Stimulated activated CD4-positive, alpha-beta T cell treated with anti-CD3 and anti-CD28 coated beads, TNF-alpha, amount 100 ng/mL, for 48 hours (primary cell): ENCODE data around the gene POU2F1.

Source experiments
- DNase-seq, 3 donors: peaks; one replicate each; pipeline ENCODE4 v3.0.0-alpha.2; 2020; ENCODE audit warnings: low read depth in 3 of 3

POU2F1 gene

GRCh38 chr1:167220537-167221125 lies at the start of gene POU2F1:
TSS of gene POU2F1 (plus strand) at chr1:167220886. CDS start at chr1:167220898, 12 bp downstream.
- peak; percentile 96 to 97 (median 97) for DNase-seq

GRCh38 chr1:167171286-167171929 lies 49.3 kb upstream of the POU2F1 start:
- no peak for DNase-seq

DNA sequence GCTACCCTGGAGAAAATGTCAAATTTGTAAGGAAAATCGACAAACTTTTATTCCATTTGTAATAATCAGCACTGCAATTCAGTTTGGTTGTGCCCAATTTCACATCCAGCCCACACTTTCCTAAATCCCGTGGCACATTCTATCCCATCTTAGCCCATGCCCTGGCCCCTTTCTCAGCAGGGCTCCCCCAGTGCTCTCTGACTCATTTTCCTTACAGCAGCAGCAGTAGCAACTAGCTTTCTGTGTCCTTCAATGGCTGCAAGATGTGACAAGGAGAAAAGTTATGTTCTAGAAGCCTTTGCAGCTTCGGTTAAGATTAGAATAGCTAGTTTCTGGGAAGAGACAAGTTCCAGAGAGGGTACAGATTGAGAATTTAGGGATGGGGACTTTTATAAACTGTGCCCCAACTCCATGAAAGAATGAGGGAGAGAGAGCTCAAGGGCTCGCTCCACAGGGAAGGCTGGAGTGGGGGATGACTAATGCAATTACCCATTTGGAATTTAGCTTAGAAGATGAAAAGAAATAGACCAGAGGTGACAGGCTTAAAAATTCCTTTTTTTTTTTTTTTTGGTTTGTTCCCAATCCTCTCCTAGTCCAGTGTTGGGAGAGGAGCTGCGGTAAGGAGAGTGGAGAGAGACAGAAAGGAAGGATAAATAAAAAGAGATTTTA lies 47.0 kb upstream of the POU2F1 start:
- DNase-seq = no peak

DNA sequence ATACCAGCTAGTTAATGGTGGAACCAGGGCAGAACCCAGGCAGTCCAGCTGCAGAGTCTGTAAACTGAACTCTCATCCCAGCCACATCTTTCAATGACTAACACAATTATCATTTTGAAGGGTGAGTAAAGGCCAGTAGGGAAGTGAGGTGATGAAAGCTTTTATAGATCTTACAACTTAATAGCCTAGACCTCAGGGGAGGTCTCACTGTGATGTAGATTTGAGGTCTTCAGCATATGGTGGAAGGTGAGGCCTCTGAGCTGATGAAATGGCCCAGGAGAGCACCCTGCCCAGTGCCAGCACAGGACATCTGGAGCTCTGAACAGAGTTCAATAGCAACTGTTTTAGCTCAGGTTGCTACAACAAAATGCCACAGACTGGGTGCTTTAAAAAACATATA lies 44.8 kb upstream of the POU2F1 start:
- no peak for DNase-seq

- no peak for DNase-seq
Observed at GRCh38 chr1:167178831-167179230, 41.9 kb upstream of the POU2F1 start.

DNA sequence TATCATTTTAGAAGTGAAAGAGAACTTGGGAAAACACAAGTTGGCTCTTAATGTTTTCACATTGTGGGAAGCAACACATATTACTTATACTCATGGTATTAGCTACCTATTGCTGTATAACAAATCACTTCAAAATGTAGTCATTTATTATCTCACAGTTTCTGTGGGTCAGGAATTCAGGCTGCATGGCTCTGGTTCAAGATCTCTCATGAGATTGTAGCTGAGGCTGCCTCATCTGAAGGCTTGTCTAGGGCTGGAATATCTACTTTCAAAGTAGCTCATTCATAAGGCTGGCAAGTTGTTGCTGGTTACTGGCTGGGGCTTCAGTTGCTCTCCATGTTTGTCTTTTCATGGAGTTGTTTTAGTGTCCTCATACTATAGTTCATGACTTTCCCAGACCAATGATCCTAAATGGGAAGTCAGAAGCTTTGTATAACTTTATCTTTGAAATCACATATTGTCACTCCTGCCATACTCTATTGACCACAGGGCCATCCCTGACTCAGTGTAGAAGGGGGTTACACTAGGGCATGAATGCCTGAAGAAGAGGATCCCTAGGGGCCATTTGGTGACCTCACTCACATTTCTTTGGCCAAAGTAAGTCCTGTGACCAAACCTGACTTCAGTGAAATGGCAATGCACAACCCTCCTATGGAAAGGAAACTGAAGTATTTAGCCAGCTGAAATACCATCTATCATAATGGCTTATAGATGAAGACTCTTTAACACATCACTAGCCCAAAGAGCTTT lies 37.9 kb upstream of the POU2F1 start:
- DNase-seq = no peak

- DNase-seq = no peak
Observed at GRCh38 chr1:167184081-167184480, 36.6 kb upstream of the POU2F1 start.

DNA sequence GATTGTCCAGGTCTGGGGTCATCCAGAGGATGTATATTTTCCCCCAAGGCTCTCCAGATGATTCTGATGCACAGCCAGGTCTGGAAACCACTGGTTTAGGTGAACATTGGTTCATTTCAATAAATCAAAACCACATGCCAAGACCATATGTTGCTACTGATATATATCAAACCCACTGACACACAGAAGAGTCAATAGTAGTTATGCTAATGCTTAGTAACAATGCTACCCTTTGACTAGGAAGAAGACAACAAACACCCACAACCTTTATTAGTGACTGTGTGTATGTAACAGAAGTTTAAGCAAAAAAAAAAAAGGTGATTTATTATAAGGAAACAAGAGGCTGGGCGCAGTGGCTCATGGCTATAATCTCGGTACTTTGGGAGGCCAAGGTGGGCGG lies 35.6 kb upstream of the POU2F1 start:
- no peak for DNase-seq

DNA sequence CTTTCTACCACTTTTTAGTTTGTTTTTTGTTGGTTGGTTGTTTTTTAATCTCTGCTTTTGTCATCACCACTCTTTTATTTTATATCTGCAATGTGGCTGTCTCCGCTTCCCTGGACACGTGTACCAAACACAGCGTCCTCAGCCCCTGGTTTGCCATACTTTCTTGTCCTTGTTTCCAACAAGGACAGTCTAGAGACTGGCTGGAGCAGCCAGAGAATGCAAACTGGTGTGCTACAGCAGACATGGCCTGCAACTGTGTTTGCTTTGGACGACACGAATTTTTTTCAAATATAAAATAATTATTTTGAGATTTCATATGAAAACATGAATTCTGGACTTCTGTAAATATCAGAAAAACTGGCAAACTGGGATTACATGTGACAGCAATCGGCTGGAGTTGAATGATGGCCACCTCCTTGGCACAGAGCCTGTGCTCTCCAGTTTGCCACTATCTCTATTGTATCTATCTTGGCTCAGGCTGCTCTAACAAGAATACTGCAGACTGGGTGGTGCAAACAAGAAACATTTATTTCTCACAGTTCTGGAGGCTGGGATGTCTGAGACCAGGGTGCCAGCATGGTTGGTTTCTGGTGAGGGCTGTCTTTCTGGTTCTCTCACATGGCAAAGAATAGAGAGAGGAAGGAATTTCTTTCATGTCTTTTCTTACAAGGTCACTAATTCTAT lies 34.6 kb upstream of the POU2F1 start:
- DNase-seq = no peak

DNA sequence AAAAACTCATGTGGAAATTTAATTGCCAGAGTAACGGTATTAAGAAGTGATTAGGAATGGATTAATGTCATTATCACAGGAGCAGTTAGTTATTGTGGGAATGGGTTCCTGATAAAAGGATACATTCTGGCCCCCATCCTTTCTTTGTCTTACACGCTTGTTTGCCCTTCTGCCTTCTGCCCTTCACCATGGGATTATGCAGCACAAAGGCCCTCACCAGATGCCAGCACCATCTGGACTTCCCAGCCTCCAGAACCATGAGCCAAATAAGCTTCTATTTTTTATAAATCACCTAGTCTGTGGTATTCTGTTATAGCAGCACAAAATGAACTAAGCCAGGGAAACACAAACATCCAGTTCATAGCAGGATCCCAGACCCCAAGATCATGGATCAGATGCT lies 33.9 kb upstream of the POU2F1 start:
- DNase-seq = no peak

GRCh38 chr1:167190747-167191237 lies 29.9 kb upstream of the POU2F1 start:
- no peak for DNase-seq

DNA sequence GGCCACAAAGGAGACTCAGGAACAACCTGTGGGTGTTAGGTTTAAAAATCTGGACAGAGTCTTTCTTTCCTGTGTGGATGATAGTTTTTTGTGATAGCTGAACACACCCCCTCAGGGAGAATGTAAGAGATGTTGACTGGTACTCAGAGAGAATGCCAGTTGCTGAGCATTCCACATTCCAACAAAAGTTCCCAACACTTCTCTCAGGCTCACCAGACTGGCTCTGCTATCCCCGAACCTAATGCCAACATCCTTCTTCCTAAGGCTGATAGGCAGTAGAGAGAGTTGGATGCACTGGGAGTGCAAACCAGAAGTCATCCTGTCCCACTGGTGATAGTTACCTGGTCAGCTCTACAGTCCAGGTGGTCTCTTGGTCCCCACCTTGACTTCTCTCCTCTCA lies 28.7 kb upstream of the POU2F1 start:
- no peak for DNase-seq

GRCh38 chr1:167194182-167194581 lies 26.5 kb upstream of the POU2F1 start:
- no peak for DNase-seq

- no peak for DNase-seq
Observed at GRCh38 chr1:167196166-167196565, 24.5 kb upstream of the POU2F1 start.

GRCh38 chr1:167197236-167197635 lies 23.4 kb upstream of the POU2F1 start:
- no peak for DNase-seq

GRCh38 chr1:167197692-167198091 lies 23.0 kb upstream of the POU2F1 start:
- DNase-seq = no peak

- no peak for DNase-seq
Observed at GRCh38 chr1:167198518-167199133, 22.1 kb upstream of the POU2F1 start.

DNA sequence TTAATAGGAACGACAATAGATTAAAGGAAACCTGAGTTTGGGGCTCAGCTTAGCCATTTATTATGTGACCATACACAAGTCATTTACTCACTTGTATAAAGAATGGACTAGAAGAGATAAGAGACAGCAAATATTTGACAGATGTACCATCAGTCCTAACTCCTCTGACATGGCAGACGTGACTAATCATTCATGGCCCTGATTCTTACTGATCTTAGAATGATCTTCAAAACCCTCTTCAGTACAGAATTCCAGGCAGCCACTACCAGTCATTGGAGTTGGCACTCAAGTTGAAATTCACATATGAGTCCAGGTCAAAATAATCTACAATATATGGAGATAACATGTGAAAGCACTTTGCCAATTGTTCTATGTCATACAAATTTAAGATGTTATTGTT lies 21.0 kb upstream of the POU2F1 start:
- no peak for DNase-seq

DNA sequence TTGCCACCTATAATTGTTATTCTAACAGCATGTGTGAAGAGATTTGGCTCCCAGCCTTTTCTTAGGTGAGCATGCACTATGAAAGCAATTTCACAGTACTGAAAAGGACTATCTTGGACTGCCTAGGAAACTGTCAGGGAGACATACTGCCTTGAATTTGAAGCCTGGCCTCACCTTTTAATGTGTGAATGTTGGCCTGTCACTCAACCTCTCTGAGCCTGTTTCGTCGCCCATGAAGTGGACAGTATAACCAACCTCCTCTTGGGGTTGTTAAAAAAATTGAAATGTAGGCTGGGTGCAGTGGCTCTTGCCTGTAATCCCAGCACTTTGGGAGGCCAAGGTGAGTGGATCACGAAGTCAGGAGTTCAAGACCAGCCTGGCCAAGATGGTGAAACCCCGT lies 20.4 kb upstream of the POU2F1 start:
- DNase-seq = no peak

DNA sequence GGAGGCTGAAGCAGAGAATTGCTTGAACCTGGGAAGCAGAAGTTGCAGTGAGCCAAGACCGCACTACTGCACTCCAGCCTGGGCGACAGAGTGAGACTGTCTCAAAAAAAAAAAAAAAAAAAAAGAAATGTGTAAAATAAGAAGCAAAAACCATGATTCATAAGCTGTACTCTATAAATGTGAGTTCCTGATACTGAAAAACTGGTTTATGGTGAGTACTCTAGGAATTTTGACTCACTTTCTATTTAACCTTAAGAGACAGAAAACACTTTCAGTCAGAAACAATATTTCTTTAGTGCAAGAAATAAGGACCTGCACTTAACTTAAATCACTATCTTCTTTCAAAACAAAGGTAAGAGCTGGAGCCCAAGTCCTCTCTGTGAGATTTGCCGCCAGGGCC lies 19.9 kb upstream of the POU2F1 start:
- no peak for DNase-seq

- DNase-seq = no peak
Observed at GRCh38 chr1:167202049-167202448, 18.6 kb upstream of the POU2F1 start.
